ENCODE results near the gene RAP2A. TPM values are rescaled to one million over a fixed set of nuclear protein-coding genes. Genes with fewer than 3 reads are reported as not detected.

Gene RAP2A
- total RNA-seq, 4 donors from 2014 or later, result 21.1 to 33.5 (median 26.6) TPM

GRCh38 chr13:97492684-97493371 is 58.9 kb downstream of the RAP2A start:
- no peak for ATAC-seq
- Histone ChIP-seq H3K4me3 (no peak overlapping the region), H3K4me1 (no peaks in the 10 kb centered on the region), H3K9me3 (peaks cover 0 to 12% (median 0%) of the 10 kb centered on the region in 3 donors), H3K36me3 (no peaks in the 10 kb centered on the region), H3K27ac (no peak overlapping the region), H3K27me3 (no peaks in the 10 kb centered on the region)
- 91 to 100% methylated on average over 2 of the region's 2 CpGs for WGBS, 2 donors (ENCODE audit: low coverage in 1 of 2)
- TF ChIP-seq POLR2AphosphoS5 (IDR thresholded peaks at IDR 0.05) (no peak), EP300 (IDR thresholded peaks at IDR 0.05) (no peak), POLR2A (IDR thresholded peaks at IDR 0.05) (no peak)
- TF ChIP-seq, protein P1, sequence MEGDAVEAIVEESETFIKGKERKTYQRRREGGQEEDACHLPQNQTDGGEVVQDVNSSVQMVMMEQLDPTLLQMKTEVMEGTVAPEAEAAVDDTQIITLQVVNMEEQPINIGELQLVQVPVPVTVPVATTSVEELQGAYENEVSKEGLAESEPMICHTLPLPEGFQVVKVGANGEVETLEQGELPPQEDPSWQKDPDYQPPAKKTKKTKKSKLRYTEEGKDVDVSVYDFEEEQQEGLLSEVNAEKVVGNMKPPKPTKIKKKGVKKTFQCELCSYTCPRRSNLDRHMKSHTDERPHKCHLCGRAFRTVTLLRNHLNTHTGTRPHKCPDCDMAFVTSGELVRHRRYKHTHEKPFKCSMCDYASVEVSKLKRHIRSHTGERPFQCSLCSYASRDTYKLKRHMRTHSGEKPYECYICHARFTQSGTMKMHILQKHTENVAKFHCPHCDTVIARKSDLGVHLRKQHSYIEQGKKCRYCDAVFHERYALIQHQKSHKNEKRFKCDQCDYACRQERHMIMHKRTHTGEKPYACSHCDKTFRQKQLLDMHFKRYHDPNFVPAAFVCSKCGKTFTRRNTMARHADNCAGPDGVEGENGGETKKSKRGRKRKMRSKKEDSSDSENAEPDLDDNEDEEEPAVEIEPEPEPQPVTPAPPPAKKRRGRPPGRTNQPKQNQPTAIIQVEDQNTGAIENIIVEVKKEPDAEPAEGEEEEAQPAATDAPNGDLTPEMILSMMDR (IDR thresholded peaks at IDR 0.05), result no peak

GRCh38 chr13:97493456-97493855 is 59.5 kb downstream of the RAP2A start:
- Histone ChIP-seq H3K36me3 (no peaks in the 10 kb centered on the region), H3K9me3 (peaks cover 0 to 12% (median 0%) of the 10 kb centered on the region in 3 donors), H3K27ac (no peak overlapping the region), H3K4me1 (no peaks in the 10 kb centered on the region), H3K27me3 (no peaks in the 10 kb centered on the region), H3K4me3 (no peak overlapping the region)
- no peak for ATAC-seq
- TF ChIP-seq, protein P1 (IDR thresholded peaks at IDR 0.05), result no peak
- no peak for TF ChIP-seq POLR2AphosphoS5 (IDR thresholded peaks at IDR 0.05)
- TF ChIP-seq POLR2A (IDR thresholded peaks at IDR 0.05), result no peak
- TF ChIP-seq EP300 (IDR thresholded peaks at IDR 0.05), result no peak
- WGBS, 2 donors (ENCODE audit: low coverage in 1 of 2), result 43 to 70% methylated on average over 1 of the region's 1 CpG

DNA sequence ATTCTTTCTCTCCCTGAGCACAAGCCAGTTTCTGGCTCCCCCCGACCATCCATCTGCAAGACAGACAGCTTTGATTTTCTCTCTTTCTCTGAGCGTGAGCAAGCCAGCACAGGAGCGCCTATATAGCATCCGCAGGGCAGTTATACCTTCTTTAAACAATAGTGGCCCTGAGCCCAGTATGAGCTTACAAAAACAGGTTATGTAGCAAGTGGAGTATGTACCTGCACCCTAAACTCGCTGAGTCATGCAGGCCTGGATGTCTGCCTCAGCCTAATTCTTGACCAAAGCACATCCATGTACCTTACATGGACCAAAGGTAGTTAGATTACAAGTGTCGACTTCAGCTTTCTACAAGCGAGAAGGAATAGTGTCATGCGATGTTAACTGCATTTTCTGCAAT is 61.7 kb downstream of the RAP2A start:
- Histone ChIP-seq H3K9me3 (peaks cover 0 to 10% (median 0%) of the 10 kb centered on the region in 3 donors), H3K4me3 (no peak overlapping the region), H3K27me3 (no peaks in the 10 kb centered on the region), H3K4me1 (no peaks in the 10 kb centered on the region), H3K36me3 (no peaks in the 10 kb centered on the region), H3K27ac (no peak overlapping the region)
- TF ChIP-seq, protein P1 (IDR thresholded peaks at IDR 0.05), result no peak
- ATAC-seq, result no peak
- WGBS, 2 donors (ENCODE audit: low coverage in 1 of 2), result 68 to 82% methylated on average over 5 to 7 of the region's 8 CpGs

- WGBS, 2 donors (ENCODE audit: low coverage in 1 of 2), result 70 to 82% methylated on average over 2 of the region's 2 CpGs
- no peaks in the 10 kb centered on the region for H3K4me1 ChIP-seq
- no peak for ATAC-seq
- H3K4me3 ChIP-seq, result no peak overlapping the region
- peaks cover 0 to 2% (median 0%) of the 10 kb centered on the region in 3 donors for H3K9me3 ChIP-seq
- no peak for TF ChIP-seq POLR2A (IDR thresholded peaks at IDR 0.05)
- no peak for TF ChIP-seq EP300 (IDR thresholded peaks at IDR 0.05)
- TF ChIP-seq POLR2AphosphoS5 (IDR thresholded peaks at IDR 0.05), result no peak
- TF ChIP-seq, protein P1 (IDR thresholded peaks at IDR 0.05), result no peak
- H3K27me3 ChIP-seq, result no peaks in the 10 kb centered on the region
- H3K36me3 ChIP-seq, result no peaks in the 10 kb centered on the region
- H3K27ac ChIP-seq, result no peak overlapping the region
Measured at GRCh38 chr13:97496511-97496910, 62.5 kb downstream of the RAP2A start.

DNA sequence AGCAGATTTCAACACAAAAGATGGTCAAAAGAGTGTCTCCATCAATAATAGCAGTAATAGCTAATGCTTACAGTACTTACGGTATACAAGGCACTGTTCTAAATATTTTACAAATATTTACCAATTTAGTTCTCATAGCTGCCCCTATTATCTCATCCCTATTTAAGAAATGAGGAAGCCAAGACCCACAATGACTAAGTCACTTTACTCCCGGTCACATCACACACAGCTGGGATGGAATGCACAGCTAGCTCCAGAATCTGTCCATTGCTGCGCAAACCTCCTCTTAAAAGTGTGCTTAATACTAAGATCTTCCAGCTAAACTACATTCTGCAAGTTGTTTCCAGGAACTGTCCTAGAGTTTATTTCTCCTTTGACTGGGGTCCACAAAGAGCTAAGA is 63.4 kb downstream of the RAP2A start:
- TF ChIP-seq, protein P1 (IDR thresholded peaks at IDR 0.05), result no peak
- Histone ChIP-seq H3K27me3 (no peaks in the 10 kb centered on the region), H3K4me3 (no peak overlapping the region), H3K9me3 (no peaks in the 10 kb centered on the region), H3K27ac (no peak overlapping the region), H3K36me3 (no peaks in the 10 kb centered on the region), H3K4me1 (peaks cover 0 to 8% (median 0%) of the 10 kb centered on the region in 3 donors)
- ATAC-seq, result no peak
- 72 to 87% methylated on average over 3 of the region's 3 CpGs for WGBS, 2 donors (ENCODE audit: low coverage in 1 of 2)

Data from gastroesophageal sphincter (tissue), 4 donors.